ENCODE results near the gene MLXIP. TPM values are rescaled to one million over a fixed set of nuclear protein-coding genes. Genes with fewer than 3 reads are reported as not detected.

The MLXIP gene
- polyA plus RNA-seq, 1 donor from 2014 or later = 9.2 TPM

DNA sequence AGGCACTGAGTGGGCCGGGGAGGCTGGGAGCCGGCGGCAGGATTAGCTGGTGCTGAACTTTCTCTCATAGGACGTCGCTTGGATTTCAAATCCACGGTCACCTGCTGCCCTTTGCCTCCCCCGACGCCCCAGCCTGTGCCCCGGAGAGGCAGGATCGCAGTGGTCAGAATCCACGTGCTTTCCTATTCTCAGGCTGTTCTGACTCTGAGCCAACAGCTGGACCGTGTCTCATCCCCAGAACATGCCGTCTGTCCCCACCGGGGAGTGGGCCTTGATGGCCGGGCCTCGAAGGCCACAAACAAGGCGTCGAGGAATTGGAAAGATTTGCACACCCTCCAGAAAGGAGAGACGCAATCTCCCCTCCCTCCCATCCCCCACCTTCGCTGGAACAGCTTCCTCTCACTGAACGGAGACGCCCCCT, 18.5 kb upstream of the MLXIP start:
- H3K9me2 ChIP-seq (ENCODE audit: insufficient read depth, low read length) = no peaks in the 10 kb centered on the region
- TF ChIP-seq TAF1 (IDR thresholded peaks at IDR 0.05; ENCODE audit: low read depth) = no peak
- TF ChIP-seq, protein P1, sequence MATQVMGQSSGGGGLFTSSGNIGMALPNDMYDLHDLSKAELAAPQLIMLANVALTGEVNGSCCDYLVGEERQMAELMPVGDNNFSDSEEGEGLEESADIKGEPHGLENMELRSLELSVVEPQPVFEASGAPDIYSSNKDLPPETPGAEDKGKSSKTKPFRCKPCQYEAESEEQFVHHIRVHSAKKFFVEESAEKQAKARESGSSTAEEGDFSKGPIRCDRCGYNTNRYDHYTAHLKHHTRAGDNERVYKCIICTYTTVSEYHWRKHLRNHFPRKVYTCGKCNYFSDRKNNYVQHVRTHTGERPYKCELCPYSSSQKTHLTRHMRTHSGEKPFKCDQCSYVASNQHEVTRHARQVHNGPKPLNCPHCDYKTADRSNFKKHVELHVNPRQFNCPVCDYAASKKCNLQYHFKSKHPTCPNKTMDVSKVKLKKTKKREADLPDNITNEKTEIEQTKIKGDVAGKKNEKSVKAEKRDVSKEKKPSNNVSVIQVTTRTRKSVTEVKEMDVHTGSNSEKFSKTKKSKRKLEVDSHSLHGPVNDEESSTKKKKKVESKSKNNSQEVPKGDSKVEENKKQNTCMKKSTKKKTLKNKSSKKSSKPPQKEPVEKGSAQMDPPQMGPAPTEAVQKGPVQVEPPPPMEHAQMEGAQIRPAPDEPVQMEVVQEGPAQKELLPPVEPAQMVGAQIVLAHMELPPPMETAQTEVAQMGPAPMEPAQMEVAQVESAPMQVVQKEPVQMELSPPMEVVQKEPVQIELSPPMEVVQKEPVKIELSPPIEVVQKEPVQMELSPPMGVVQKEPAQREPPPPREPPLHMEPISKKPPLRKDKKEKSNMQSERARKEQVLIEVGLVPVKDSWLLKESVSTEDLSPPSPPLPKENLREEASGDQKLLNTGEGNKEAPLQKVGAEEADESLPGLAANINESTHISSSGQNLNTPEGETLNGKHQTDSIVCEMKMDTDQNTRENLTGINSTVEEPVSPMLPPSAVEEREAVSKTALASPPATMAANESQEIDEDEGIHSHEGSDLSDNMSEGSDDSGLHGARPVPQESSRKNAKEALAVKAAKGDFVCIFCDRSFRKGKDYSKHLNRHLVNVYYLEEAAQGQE (IDR thresholded peaks at IDR 0.05; ENCODE audit: borderline replicate concordance) = no peak
- no peak for TF ChIP-seq EZH2 (IDR thresholded peaks at IDR 0.05; ENCODE audit: borderline replicate concordance, insufficient read depth, low read length, poor library complexity, severe bottlenecking)
- no peak for TF ChIP-seq RAD21 (conservative IDR thresholded peaks at IDR 0.05)
- TF ChIP-seq, protein P2, sequence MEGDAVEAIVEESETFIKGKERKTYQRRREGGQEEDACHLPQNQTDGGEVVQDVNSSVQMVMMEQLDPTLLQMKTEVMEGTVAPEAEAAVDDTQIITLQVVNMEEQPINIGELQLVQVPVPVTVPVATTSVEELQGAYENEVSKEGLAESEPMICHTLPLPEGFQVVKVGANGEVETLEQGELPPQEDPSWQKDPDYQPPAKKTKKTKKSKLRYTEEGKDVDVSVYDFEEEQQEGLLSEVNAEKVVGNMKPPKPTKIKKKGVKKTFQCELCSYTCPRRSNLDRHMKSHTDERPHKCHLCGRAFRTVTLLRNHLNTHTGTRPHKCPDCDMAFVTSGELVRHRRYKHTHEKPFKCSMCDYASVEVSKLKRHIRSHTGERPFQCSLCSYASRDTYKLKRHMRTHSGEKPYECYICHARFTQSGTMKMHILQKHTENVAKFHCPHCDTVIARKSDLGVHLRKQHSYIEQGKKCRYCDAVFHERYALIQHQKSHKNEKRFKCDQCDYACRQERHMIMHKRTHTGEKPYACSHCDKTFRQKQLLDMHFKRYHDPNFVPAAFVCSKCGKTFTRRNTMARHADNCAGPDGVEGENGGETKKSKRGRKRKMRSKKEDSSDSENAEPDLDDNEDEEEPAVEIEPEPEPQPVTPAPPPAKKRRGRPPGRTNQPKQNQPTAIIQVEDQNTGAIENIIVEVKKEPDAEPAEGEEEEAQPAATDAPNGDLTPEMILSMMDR (IDR thresholded peaks at IDR 0.05; ENCODE audit: poor library complexity, severe bottlenecking) = no peak
- TF ChIP-seq MXI1 (conservative IDR thresholded peaks at IDR 0.05; ENCODE audit: poor library complexity, severe bottlenecking) = no peak
- TF ChIP-seq SMC3 (conservative IDR thresholded peaks at IDR 0.05; ENCODE audit: poor library complexity) = no peak
- TF ChIP-seq EP300 (conservative IDR thresholded peaks at IDR 0.05; ENCODE audit: poor library complexity, severe bottlenecking) = no peak
- TF ChIP-seq POLR2AphosphoS5 (IDR thresholded peaks at IDR 0.05) = no peak
- no peaks in the 10 kb centered on the region for H3F3A ChIP-seq (ENCODE audit: insufficient read depth, low read length, poor library complexity, severe bottlenecking)
- no peaks in the 10 kb centered on the region for H3K36me3 ChIP-seq (ENCODE audit: insufficient read depth, low read length)
- H3K9me3 ChIP-seq (ENCODE audit: low read length) = no peaks in the 10 kb centered on the region
- no peaks in the 10 kb centered on the region for H4K20me1 ChIP-seq (ENCODE audit: insufficient read depth)
- no peaks in the 10 kb centered on the region for H3K27me3 ChIP-seq (ENCODE audit: insufficient read depth, low read depth, low read length)
- H3K4me3 ChIP-seq (ENCODE audit: low read length) = no peak overlapping the region
- no peaks in the 10 kb centered on the region for H3K79me2 ChIP-seq (replicated peaks; ENCODE audit: insufficient read depth, low read length)
- no peak overlapping the region for H3K9ac ChIP-seq (ENCODE audit: low read length)
- no peak overlapping the region for H3K4me2 ChIP-seq (ENCODE audit: low read length)
- H3K27ac ChIP-seq (ENCODE audit: low read length) = no peak overlapping the region
- no peak overlapping the region for H2AFZ ChIP-seq (ENCODE audit: low read depth, low read length)

DNA sequence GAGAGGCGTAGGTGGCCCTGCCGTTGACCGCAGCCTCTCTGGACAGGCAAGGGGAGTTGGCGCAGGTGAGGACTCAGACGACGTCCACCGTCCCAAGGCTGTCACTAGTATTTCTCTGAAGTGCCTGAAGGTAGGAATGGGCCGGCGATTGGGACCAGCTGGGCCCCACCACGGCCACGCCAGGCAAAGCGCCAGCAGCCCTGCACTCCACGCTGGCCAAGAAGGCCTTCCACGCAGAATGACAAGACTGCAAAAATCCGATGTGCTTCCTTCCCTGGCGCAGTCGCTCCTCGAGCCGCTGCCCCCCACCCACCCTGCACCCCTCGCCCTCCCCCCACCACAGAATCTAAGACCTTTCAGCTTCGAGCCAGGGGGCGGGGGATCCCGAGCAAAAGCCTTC, 17.3 kb upstream of the MLXIP start:
- no peaks in the 10 kb centered on the region for H3K27me3 ChIP-seq (ENCODE audit: insufficient read depth, low read depth, low read length)
- no peaks in the 10 kb centered on the region for H4K20me1 ChIP-seq (ENCODE audit: insufficient read depth)
- no peak overlapping the region for H3K9ac ChIP-seq (ENCODE audit: low read length)
- no peaks in the 10 kb centered on the region for H3K79me2 ChIP-seq (replicated peaks; ENCODE audit: insufficient read depth, low read length)
- H3K4me2 ChIP-seq (ENCODE audit: low read length) = no peak overlapping the region
- H3K9me2 ChIP-seq (ENCODE audit: insufficient read depth, low read length) = no peaks in the 10 kb centered on the region
- no peaks in the 10 kb centered on the region for H3K9me3 ChIP-seq (ENCODE audit: low read length)
- H3K27ac ChIP-seq (ENCODE audit: low read length) = no peak overlapping the region
- no peaks in the 10 kb centered on the region for H3K36me3 ChIP-seq (ENCODE audit: insufficient read depth, low read length)
- no peak overlapping the region for H2AFZ ChIP-seq (ENCODE audit: low read depth, low read length)
- no peaks in the 10 kb centered on the region for H3F3A ChIP-seq (ENCODE audit: insufficient read depth, low read length, poor library complexity, severe bottlenecking)
- no peak for TF ChIP-seq EZH2 (IDR thresholded peaks at IDR 0.05; ENCODE audit: borderline replicate concordance, insufficient read depth, low read length, poor library complexity, severe bottlenecking)
- no peak for TF ChIP-seq TAF1 (IDR thresholded peaks at IDR 0.05; ENCODE audit: low read depth)
- TF ChIP-seq, protein P1 (IDR thresholded peaks at IDR 0.05; ENCODE audit: borderline replicate concordance) = no peak
- TF ChIP-seq MXI1 (conservative IDR thresholded peaks at IDR 0.05; ENCODE audit: poor library complexity, severe bottlenecking) = no peak
- TF ChIP-seq SMC3 (conservative IDR thresholded peaks at IDR 0.05; ENCODE audit: poor library complexity) = no peak
- TF ChIP-seq POLR2AphosphoS5 (IDR thresholded peaks at IDR 0.05) = no peak
- TF ChIP-seq EP300 (conservative IDR thresholded peaks at IDR 0.05; ENCODE audit: poor library complexity, severe bottlenecking) = no peak
- TF ChIP-seq, protein P2 (IDR thresholded peaks at IDR 0.05; ENCODE audit: poor library complexity, severe bottlenecking) = no peak
- no peak for TF ChIP-seq RAD21 (conservative IDR thresholded peaks at IDR 0.05)
- no peak overlapping the region for H3K4me3 ChIP-seq (ENCODE audit: low read length)

Measured in neural cell (in vitro differentiated cells).